Measurements from ENCODE around the gene NSG2. TPM values are rescaled to one million over a fixed set of nuclear protein-coding genes. Genes with fewer than 3 reads are reported as not detected.
"Not testable (repeated sequence)": the region's sequence is repeated elsewhere in the genome, so short reads cannot be mapped to it uniquely, and the experiment has no call there.

The NSG2 gene
- polyA plus RNA-seq, 4 donors, result 0.11 to 1.9 (median 0.62) TPM; not detected in 1

GRCh38 chr5:174146556-174146955 is 101.0 kb downstream of the NSG2 start:
- no peak for DNase-seq (ENCODE audit: low read depth in 4 of 4, low spot score in 2 of 4)

GRCh38 chr5:174147012-174147411 is 101.5 kb downstream of the NSG2 start:
- DNase-seq (ENCODE audit: low read depth in 4 of 4, low spot score in 2 of 4), result not testable (repeated sequence)

- DNase-seq (ENCODE audit: low read depth in 4 of 4, low spot score in 2 of 4), result no peak
Measured at GRCh38 chr5:174147551-174147950, 102.0 kb downstream of the NSG2 start.

- DNase-seq (ENCODE audit: low read depth in 4 of 4, low spot score in 2 of 4), result no peak
Measured at GRCh38 chr5:174148721-174149120, 103.2 kb downstream of the NSG2 start.

GRCh38 chr5:174149426-174149825 is 103.9 kb downstream of the NSG2 start:
- no peak for DNase-seq (ENCODE audit: low read depth in 4 of 4, low spot score in 2 of 4)

GRCh38 chr5:174149989-174150388 is 104.5 kb downstream of the NSG2 start:
- no peak for DNase-seq (ENCODE audit: low read depth in 4 of 4, low spot score in 2 of 4)

- DNase-seq (ENCODE audit: low read depth in 4 of 4, low spot score in 2 of 4), result no peak
Measured at GRCh38 chr5:174151599-174152181, 106.2 kb downstream of the NSG2 start.

GRCh38 chr5:174154559-174154958 is 109.1 kb downstream of the NSG2 start:
- no peak for DNase-seq (ENCODE audit: low read depth in 4 of 4, low spot score in 2 of 4)

GRCh38 chr5:174155281-174155680 is 109.8 kb downstream of the NSG2 start:
- no peak for DNase-seq (ENCODE audit: low read depth in 4 of 4, low spot score in 2 of 4)

GRCh38 chr5:174155706-174156105 is 110.2 kb downstream of the NSG2 start:
- no peak for DNase-seq (ENCODE audit: low read depth in 4 of 4, low spot score in 2 of 4)

GRCh38 chr5:174157048-174157447 is 111.5 kb downstream of the NSG2 start:
- no peak for DNase-seq (ENCODE audit: low read depth in 4 of 4, low spot score in 2 of 4)

Other genes with a start within 250 kb of the NSG2 start
- 10 to 100 TPM; 29.8 to 49.1 (median 39.0) TPM for gene CPEB4, start 157.4 kb upstream of the NSG2 start, polyA plus RNA-seq (ENCODE audit: insufficient read length in 4 of 4)
- under 1 TPM; 0.09 to 0.16 (median 0.13) TPM for gene C5orf47, start 56.5 kb upstream of the NSG2 start, polyA plus RNA-seq (ENCODE audit: insufficient read length in 4 of 4)